Upper lobe of right lung (tissue), 1 donor: ENCODE measurements around the gene RAD51B. TPM values are rescaled to one million over a fixed set of nuclear protein-coding genes. Genes with fewer than 3 reads are reported as not detected.

Experiments used
- ATAC-seq: fragments of 200-7000 bp; cut with Tn5 transposase; one replicate; pipeline ENCODE4 v1.9.1; 2020; ENCODE audit warnings: mild to moderate bottlenecking, moderate library complexity
- DNase-seq: peaks from one replicate; pipeline ENCODE4 v3.0.0-alpha.2; 2020
- H3K27ac ChIP-seq: fragments of 200-600 bp; one replicate; pipeline ENCODE4 v1.8.0; 2022
- H3K27me3 ChIP-seq: fragments of 200-600 bp; one replicate; pipeline ENCODE4 v1.8.0; 2022; ENCODE audit warnings: mild to moderate bottlenecking
- H3K36me3 ChIP-seq: fragments of 200-600 bp; one replicate; pipeline ENCODE4 v1.8.0; 2022
- H3K4me1 ChIP-seq: fragments of 200-600 bp; one replicate; pipeline ENCODE4 v1.8.0; 2022
- H3K4me3 ChIP-seq: fragments of 200-600 bp; one replicate; pipeline ENCODE4 v1.8.0; 2022; ENCODE audit warnings: mild to moderate bottlenecking
- H3K9me3 ChIP-seq: fragments of 200-600 bp; one replicate; pipeline ENCODE4 v1.8.0; 2022
- intact Hi-C: fragments of 100-400 bp; cut with DNase I; formaldehyde crosslinking; loops from one replicate; pipeline ENCODE4 v1.11.0; 2022
- total RNA-seq: library from RNA; stranded (reverse); fragmentation: NEBNext Ultra II Directional; extraction: Animal tissue kit (Norgen Biotek cat#: 25700); gene quantifications from one replicate; pipeline ENCODE4 v1.2.1, GENCODE V29; 2021
- TF ChIP-seq, protein P1 (sequence below): fragments of 200-600 bp; IDR thresholded peaks from one replicate; pipeline ENCODE4 v1.8.0; 2022; ENCODE audit warnings: antibody characterized with exemption
- donor health status: DM: no; HTN: yes; CAD: no; lungs with severe emphysema.

The RAD51B gene
- total RNA-seq, 1 donor from 2014 or later, result 11.5 TPM

DNA sequence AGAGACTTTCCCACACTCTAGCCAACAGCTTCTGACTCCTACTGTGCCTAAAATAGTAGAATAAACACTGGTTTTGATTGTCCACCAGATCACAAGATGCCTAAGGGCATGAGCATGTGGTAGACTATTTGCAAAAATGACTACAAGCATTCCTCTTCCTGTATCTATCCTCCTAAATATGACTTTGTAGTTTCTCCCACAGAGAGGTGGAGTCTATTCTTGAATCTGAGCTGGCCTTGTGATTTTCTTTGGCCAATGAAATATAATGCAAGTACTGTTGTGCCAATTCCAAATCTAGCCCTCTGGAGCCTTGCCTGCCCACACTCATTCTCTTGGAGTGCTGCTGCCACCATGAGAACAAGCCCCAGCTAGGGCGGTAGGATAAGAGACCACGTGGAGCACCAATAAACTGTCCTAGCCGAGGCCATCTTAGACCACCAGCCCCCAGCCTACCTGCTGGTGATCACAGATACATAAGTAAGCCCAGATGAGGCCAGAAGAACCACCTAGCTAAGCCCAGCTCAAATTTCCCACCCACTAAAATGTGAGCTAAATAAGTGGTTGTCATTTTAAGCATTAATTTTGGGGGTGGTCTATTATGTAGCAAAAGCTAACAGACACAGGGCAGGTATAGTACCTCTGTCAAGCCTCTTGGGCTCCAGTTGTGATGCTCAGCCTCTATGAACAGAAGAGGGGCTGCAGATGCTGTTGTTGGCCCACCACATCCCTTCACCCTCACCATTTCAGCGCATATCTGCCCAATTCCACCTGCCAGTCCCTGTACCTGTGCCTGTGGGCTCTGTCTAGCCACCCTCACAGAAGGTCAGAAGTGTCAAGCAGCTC lies 955.4 kb downstream of the RAD51B start:
- peaks cover 45% of the 10 kb centered on the region for H3K4me1 ChIP-seq

DNA sequence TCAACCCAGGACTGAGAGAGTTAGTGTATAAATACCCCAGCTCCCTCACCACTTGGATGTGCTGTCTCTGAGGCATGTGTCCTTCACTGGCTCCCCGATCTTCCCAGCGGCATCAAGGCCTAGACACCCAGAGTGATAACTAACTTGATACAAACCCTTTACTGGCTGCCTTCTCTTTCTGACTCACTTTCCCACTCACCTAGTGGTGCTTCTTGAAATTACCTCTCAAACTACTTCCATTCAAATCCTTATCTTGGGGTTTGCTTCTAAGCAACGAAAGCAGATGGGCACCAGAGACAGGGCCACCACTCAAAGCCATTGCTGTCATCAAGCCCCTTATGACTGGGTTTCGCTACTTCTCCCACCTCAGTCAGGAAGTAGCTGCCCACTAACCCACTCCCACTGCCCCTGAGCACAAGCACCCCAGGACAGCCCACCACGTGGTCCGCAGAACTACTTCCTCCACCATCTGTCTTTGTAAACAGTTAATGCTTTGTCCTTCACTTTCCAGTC lies 956.1 kb downstream of the RAD51B start:
- peaks cover 50% of the 10 kb centered on the region for H3K4me1 ChIP-seq
- no peaks in the 10 kb centered on the region for H3K9me3 ChIP-seq
- DNase-seq (peak; percentile 21), ATAC-seq (no peak)
- H3K4me3 ChIP-seq, result no peak overlapping the region
- TF ChIP-seq, protein P1, sequence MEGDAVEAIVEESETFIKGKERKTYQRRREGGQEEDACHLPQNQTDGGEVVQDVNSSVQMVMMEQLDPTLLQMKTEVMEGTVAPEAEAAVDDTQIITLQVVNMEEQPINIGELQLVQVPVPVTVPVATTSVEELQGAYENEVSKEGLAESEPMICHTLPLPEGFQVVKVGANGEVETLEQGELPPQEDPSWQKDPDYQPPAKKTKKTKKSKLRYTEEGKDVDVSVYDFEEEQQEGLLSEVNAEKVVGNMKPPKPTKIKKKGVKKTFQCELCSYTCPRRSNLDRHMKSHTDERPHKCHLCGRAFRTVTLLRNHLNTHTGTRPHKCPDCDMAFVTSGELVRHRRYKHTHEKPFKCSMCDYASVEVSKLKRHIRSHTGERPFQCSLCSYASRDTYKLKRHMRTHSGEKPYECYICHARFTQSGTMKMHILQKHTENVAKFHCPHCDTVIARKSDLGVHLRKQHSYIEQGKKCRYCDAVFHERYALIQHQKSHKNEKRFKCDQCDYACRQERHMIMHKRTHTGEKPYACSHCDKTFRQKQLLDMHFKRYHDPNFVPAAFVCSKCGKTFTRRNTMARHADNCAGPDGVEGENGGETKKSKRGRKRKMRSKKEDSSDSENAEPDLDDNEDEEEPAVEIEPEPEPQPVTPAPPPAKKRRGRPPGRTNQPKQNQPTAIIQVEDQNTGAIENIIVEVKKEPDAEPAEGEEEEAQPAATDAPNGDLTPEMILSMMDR, result no peak
- H3K27me3 ChIP-seq, result no peaks in the 10 kb centered on the region
- intact Hi-C loops, result no loop called here
- no peaks in the 10 kb centered on the region for H3K36me3 ChIP-seq
- no peak overlapping the region for H3K27ac ChIP-seq

More for the DNA sequence above, 955.4 kb downstream of the RAD51B start:
- Histone ChIP-seq H3K36me3 (no peaks in the 10 kb centered on the region), H3K27me3 (no peaks in the 10 kb centered on the region), H3K27ac (no peak overlapping the region), H3K4me3 (no peak overlapping the region), H3K9me3 (no peaks in the 10 kb centered on the region)
- no peak for ATAC-seq
- intact Hi-C loops, result no loop called here
- DNase-seq, result peak; percentile 31
- TF ChIP-seq, protein P1, result no peak

DNA sequence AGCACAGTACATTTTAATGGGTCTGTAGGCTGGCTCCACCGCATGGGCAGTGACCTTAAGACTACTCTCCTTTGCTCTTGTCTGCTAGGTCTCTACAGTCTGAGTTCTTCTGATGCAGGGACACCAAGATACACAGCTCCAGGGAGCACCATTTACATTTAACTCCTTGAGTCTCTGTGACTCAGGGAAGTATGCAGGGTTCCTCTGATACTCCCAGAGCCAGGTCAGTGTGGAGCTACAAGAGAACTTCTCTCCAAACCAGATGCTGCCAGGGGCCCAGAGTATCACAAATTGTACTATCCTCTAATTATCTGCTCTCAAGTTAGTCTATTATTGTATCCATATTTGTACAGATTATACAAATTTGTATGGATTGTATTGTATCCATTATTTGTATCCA lies 958.1 kb downstream of the RAD51B start:
- Histone ChIP-seq H3K27me3 (no peaks in the 10 kb centered on the region), H3K4me3 (no peak overlapping the region), H3K9me3 (no peaks in the 10 kb centered on the region), H3K27ac (peak overlapping the region; percentile 75), H3K4me1 (peaks cover 52% of the 10 kb centered on the region), H3K36me3 (no peaks in the 10 kb centered on the region)
- TF ChIP-seq, protein P1, result no peak
- no peak for DNase-seq
- intact Hi-C loops, result no loop called here
- no peak for ATAC-seq

Other genes with a start within 250 kb of the RAD51B start
- gene PIGH, start 219.5 kb upstream of the RAD51B start, total RNA-seq, result 24.2 TPM
- 2.0 TPM for gene ARG2, start 199.9 kb upstream of the RAD51B start, total RNA-seq
- gene VTI1B, start 145.1 kb upstream of the RAD51B start, total RNA-seq, result 122 TPM
- gene RDH11, start 124.0 kb upstream of the RAD51B start, total RNA-seq, result 58.4 TPM
- gene RDH12, start 117.9 kb upstream of the RAD51B start, total RNA-seq, result 0.20 TPM
- gene ZFYVE26, start 3.2 kb upstream of the RAD51B start, total RNA-seq, result 42.9 TPM